Activated T-helper 17 cell treated with anti-CD3 and anti-CD28 coated beads, Interleukin-2, amount 50 U/mL, for 72 hours (primary cell): ENCODE measurements around the gene AKT2. TPM values are rescaled to one million over a fixed set of nuclear protein-coding genes. Genes with fewer than 3 reads are reported as not detected.
"Not testable (repeated sequence)": the region's sequence is repeated elsewhere in the genome, so short reads cannot be mapped to it uniquely, and the experiment has no call there.

Source experiments
- ATAC-seq: fragments of 150-1000 bp; cut with Tn5 transposase; replicated peaks from 2 replicates; pipeline ENCODE4 v1.10.0; 2021; ENCODE audit warnings: mild to moderate bottlenecking, moderate library complexity
- H3K27ac Mint-ChIP-seq: one replicate; pipeline ENCODE4 v1.8.0; 2022; ENCODE audit warnings: mixed read lengths
- H3K27me3 Mint-ChIP-seq: one replicate; pipeline ENCODE4 v1.8.0; 2022; ENCODE audit warnings: mixed read lengths
- H3K36me3 Mint-ChIP-seq: one replicate; pipeline ENCODE4 v1.8.0; 2022; ENCODE audit warnings: low read depth, mild to moderate bottlenecking, mixed read lengths
- H3K4me1 Mint-ChIP-seq: one replicate; pipeline ENCODE4 v1.8.0; 2022; ENCODE audit warnings: mixed read lengths
- H3K4me3 Mint-ChIP-seq: one replicate; pipeline ENCODE4 v1.8.0; 2022; ENCODE audit warnings: mild to moderate bottlenecking, mixed read lengths
- H3K9me3 Mint-ChIP-seq: one replicate; pipeline ENCODE4 v1.8.0; 2022; ENCODE audit warnings: mixed read lengths
- total RNA-seq, 2 donors: library from RNA; stranded (reverse); gene quantifications; one replicate each; pipeline ENCODE4 v1.2.3, GENCODE V29; 2022

AKT2 gene
- total RNA-seq, result 100 to 1,000 TPM; 123 to 163 TPM

DNA sequence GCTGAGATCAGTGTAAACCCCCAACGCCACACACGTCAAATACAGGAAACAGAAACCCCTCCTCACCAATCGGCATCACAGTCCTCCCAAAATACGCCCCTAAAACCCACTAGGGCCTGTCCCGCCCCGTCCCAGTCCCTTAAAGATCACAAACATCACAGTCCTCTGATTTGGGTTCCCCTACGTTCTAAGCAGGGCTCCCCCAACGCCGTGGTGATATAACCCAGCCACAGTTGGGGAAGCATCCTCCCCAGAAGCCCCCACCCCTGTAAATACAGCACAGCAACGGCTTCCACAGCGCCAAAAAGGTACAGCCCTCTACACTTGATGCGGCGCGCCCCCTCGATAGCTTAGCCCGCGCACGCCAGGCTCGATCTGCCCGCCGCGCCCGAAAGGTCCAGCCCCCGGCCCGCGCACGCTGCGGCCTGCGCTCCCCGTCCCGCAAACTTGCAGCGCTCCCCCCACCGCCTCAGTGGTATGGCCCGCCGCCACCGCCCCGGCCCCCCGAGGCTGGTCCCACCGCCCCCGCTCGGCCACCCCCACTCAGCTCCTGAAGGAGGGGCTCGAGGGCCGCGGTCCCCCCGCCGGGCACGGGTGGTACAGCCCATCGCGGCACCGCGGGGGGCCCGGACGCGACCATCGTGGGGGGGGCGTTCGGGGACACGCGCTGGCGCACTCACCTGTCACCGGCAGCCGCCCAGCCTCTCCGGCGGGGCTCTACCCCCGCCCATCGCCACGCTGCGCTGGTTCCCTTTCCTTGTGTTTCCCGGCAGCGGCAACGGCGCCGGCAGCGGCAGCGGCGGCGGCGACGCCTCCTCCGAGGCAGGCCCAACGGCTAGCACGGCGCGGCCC, at the start of gene AKT2:
Gene AKT2, minus strand, starts transcription at position 845 of the 852 bp plus-strand sequence. CDS start 20,078 bp downstream, outside the sequence.
- Mint-ChIP-seq H3K27me3 (no peaks in the 10 kb centered on the region), H3K9me3 (no peaks in the 10 kb centered on the region), H3K36me3 (peaks cover 6% of the 10 kb centered on the region), H3K4me3 (peak within 1 kb of the TSS; percentile 87), H3K4me1 (peaks cover 20% of the 10 kb centered on the region), H3K27ac (peak within 1 kb of the TSS; percentile 98)
- ATAC-seq, result peak; percentile 68

- not testable (repeated sequence) for H3K4me1 Mint-ChIP-seq, H3K9me3 Mint-ChIP-seq, H3K4me3 Mint-ChIP-seq, ATAC-seq, H3K27me3 Mint-ChIP-seq, H3K27ac Mint-ChIP-seq
- H3K36me3 Mint-ChIP-seq, result peaks cover 83% of the 10 kb centered on the region
Observed at GRCh38 chr19:40333083-40333482, 47.9 kb upstream of the AKT2 start.

DNA sequence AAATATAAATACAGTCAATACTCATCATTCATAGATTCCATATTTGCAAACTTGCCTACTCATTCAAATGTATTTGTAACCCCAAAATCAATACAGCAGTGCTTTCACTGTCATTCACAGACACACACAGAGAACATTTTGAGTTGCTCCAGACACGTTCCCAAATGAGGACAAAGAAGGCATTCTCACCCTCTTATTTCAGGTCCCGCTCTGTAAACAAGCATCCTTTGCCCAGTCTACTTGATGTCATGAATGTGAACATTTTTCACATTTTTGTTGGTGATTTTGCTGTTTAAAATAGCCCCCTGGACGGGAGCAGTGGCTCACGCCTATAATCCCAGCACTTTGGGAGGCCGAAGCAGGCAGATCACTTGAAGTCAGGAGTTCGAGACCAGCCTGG, 47.5 kb upstream of the AKT2 start:
- Mint-ChIP-seq H3K27ac (no peak overlapping the region), H3K9me3 (no peaks in the 10 kb centered on the region), H3K36me3 (peaks cover 87% of the 10 kb centered on the region), H3K27me3 (no peaks in the 10 kb centered on the region), H3K4me1 (no peaks in the 10 kb centered on the region), H3K4me3 (no peak overlapping the region)
- ATAC-seq, result no peak

DNA sequence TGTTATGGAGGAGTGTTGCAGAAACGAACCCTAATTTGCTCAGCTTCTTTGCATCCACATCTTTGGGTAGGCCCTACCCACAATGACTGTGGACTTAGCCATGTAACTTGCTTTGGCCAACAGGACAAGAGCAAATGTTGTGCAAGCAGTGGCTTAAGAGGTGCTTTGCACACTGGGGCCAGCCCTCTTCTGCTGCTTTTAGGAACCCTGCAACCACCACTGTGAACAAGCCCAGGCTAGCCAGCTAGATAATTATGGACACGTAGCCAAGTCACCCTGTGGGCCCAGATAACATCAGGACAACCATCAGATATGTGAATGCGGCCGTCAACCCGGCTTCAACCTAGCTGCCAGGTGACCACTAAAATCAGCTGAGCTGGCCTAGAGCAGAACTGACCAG, 45.9 kb upstream of the AKT2 start:
- H3K4me1 Mint-ChIP-seq, result no peaks in the 10 kb centered on the region
- ATAC-seq, result no peak
- no peaks in the 10 kb centered on the region for H3K9me3 Mint-ChIP-seq
- no peaks in the 10 kb centered on the region for H3K27me3 Mint-ChIP-seq
- peaks cover 96% of the 10 kb centered on the region for H3K36me3 Mint-ChIP-seq
- H3K4me3 Mint-ChIP-seq, result no peak overlapping the region
- H3K27ac Mint-ChIP-seq, result no peak overlapping the region

GRCh38 chr19:40326201-40326600, 41.1 kb upstream of the AKT2 start:
- Mint-ChIP-seq H3K27me3 (no peaks in the 10 kb centered on the region), H3K36me3 (peaks cover 95% of the 10 kb centered on the region), H3K9me3 (no peaks in the 10 kb centered on the region), H3K27ac (no peak overlapping the region), H3K4me1 (no peaks in the 10 kb centered on the region), H3K4me3 (no peak overlapping the region)
- ATAC-seq, result no peak

DNA sequence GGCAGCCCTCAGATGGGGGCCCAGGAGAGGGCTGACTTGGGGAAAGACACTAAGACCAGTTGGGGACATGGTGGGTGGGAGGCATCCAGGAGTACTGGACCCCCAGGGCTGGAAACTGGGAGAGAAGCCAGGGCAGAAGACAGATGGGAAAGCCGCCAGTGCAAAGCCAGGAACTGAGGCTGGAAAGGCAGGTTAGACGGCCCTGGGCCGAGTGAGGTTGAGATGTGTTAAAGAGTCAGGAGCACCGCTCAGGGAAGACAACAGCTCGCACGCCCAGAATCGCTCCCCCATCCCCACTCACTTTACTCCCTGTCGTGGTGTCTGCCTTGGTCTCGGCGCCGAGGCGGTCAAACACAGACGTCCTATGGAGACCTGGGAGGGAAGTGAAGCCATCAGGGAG, 38.6 kb upstream of the AKT2 start:
- no peak overlapping the region for H3K27ac Mint-ChIP-seq
- no peaks in the 10 kb centered on the region for H3K9me3 Mint-ChIP-seq
- H3K4me3 Mint-ChIP-seq, result no peak overlapping the region
- no peak for ATAC-seq
- no peaks in the 10 kb centered on the region for H3K27me3 Mint-ChIP-seq
- H3K4me1 Mint-ChIP-seq, result no peaks in the 10 kb centered on the region
- H3K36me3 Mint-ChIP-seq, result peaks cover 93% of the 10 kb centered on the region

- H3K27me3 Mint-ChIP-seq, result no peaks in the 10 kb centered on the region
- H3K4me1 Mint-ChIP-seq, result no peaks in the 10 kb centered on the region
- peaks cover 87% of the 10 kb centered on the region for H3K36me3 Mint-ChIP-seq
- peak overlapping the region; percentile 10 for H3K27ac Mint-ChIP-seq
- no peak for ATAC-seq
- no peaks in the 10 kb centered on the region for H3K9me3 Mint-ChIP-seq
- H3K4me3 Mint-ChIP-seq, result no peak overlapping the region
Observed at GRCh38 chr19:40322951-40323615, 37.9 kb upstream of the AKT2 start.

GRCh38 chr19:40322271-40322610, 37.1 kb upstream of the AKT2 start:
- Mint-ChIP-seq H3K4me3 (no peak overlapping the region), H3K36me3 (peaks cover 87% of the 10 kb centered on the region), H3K9me3 (no peaks in the 10 kb centered on the region), H3K27ac (peak overlapping the region; percentile 10), H3K4me1 (no peaks in the 10 kb centered on the region), H3K27me3 (no peaks in the 10 kb centered on the region)
- ATAC-seq, result no peak

- peaks cover 84% of the 10 kb centered on the region for H3K36me3 Mint-ChIP-seq
Observed at GRCh38 chr19:40321566-40322270, 36.6 kb upstream of the AKT2 start.

DNA sequence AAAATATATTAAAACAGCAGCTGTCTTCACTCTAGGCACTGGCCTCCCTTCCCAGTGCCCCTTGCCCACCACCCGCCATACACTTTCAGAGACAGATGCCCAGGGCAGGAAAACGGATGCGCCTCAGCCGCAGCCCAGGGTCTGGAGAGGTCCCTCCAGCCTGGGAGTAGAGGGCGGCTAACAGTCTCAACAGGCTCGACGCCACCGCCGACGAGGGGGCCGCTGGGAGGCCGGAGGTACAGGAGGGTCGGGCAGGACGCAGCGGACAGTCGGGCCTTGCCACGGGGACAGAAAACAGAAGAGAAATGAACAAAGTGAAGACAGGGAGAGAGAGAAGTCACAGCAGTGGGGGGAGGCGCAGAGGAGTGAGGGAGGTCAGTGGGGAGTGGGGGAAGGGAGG, 35.9 kb upstream of the AKT2 start:
- ATAC-seq, result no peak
- Mint-ChIP-seq H3K9me3 (no peaks in the 10 kb centered on the region), H3K27me3 (no peaks in the 10 kb centered on the region), H3K4me3 (no peak overlapping the region), H3K36me3 (peaks cover 77% of the 10 kb centered on the region), H3K4me1 (no peaks in the 10 kb centered on the region), H3K27ac (no peak overlapping the region)

More at GRCh38 chr19:40321566-40322270, 36.6 kb upstream of the AKT2 start:
- H3K9me3 Mint-ChIP-seq, result no peaks in the 10 kb centered on the region
- H3K27me3 Mint-ChIP-seq, result no peaks in the 10 kb centered on the region
- H3K4me3 Mint-ChIP-seq, result no peak overlapping the region
- H3K4me1 Mint-ChIP-seq, result no peaks in the 10 kb centered on the region
- ATAC-seq, result no peak
- H3K27ac Mint-ChIP-seq, result no peak overlapping the region

DNA sequence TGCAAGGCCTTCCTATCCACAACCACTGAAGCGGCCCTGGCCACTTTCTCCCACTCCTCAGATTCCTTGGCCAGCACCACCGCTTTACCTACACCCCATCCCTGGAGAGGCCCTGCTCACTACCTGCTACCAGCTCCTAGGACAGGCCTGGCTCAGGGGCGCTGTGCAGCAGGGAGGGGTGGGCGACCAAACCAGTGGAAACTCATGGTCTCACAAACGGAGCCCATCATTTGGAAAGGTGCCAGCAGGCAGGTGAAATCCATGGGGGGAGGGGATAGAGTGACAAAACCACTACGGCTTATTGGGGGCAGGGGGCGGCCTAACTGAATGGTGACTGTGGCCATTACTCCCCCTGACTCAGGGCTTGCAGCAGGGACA, 35.4 kb upstream of the AKT2 start:
- Mint-ChIP-seq H3K36me3 (peaks cover 72% of the 10 kb centered on the region), H3K27ac (peak overlapping the region; percentile 69), H3K27me3 (no peaks in the 10 kb centered on the region), H3K4me3 (no peak overlapping the region), H3K4me1 (no peaks in the 10 kb centered on the region), H3K9me3 (no peaks in the 10 kb centered on the region)
- ATAC-seq, result no peak

DNA sequence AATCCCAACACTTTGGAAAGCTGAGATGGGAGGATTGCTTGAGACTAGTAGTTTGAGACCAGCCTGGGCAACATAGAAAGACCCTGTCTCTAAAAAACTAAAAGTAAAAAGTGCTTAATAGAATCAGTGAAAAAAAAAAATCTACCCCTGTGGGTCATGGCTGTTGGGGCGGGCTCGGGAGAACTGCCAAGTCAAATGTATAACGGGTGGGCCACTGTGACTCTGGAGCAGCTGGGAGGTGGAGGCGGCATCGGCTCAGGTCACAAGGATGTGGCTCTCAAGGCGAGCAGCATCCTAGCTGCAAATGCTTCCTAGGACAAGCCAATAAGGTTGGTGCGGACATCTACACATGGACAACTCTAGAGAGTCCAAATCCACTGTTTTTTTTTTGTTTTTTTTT, 32.2 kb upstream of the AKT2 start:
- ATAC-seq, result no peak
- peaks cover 40% of the 10 kb centered on the region for H3K36me3 Mint-ChIP-seq
- H3K9me3 Mint-ChIP-seq, result no peaks in the 10 kb centered on the region
- no peak overlapping the region for H3K27ac Mint-ChIP-seq
- H3K27me3 Mint-ChIP-seq, result no peaks in the 10 kb centered on the region
- H3K4me1 Mint-ChIP-seq, result no peaks in the 10 kb centered on the region
- H3K4me3 Mint-ChIP-seq, result no peak overlapping the region

GRCh38 chr19:40315812-40316470, 30.8 kb upstream of the AKT2 start:
- peaks cover 28% of the 10 kb centered on the region for H3K36me3 Mint-ChIP-seq
- no peak overlapping the region for H3K27ac Mint-ChIP-seq
- no peak overlapping the region for H3K4me3 Mint-ChIP-seq
- no peaks in the 10 kb centered on the region for H3K4me1 Mint-ChIP-seq
- H3K9me3 Mint-ChIP-seq, result no peaks in the 10 kb centered on the region
- H3K27me3 Mint-ChIP-seq, result no peaks in the 10 kb centered on the region
- ATAC-seq, result no peak

DNA sequence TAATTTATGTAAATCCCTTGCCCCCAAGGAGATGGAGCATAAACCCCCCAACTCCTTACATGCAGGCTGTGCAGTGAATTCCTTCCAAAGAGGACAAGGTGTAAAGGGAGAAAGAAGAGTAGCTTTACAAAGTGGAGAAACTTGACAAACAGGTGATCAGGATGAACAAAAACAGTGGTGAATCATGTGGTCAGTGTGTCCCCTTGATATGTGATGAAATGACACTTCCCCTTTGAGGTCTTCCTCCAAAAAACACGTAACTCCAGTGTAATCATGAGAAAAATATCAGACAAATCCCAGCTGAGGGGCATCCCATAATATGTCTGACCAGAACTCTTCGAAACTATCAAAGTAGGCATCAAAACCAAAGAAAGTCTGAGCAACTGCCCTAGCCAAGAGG, 29.5 kb upstream of the AKT2 start:
- Mint-ChIP-seq H3K4me1 (no peaks in the 10 kb centered on the region), H3K27ac (no peak overlapping the region), H3K9me3 (no peaks in the 10 kb centered on the region), H3K36me3 (peaks cover 15% of the 10 kb centered on the region), H3K4me3 (no peak overlapping the region), H3K27me3 (no peaks in the 10 kb centered on the region)
- no peak for ATAC-seq
